ENCODE data around the gene FAM13A. TPM values are rescaled to one million over a fixed set of nuclear protein-coding genes. Genes with fewer than 3 reads are reported as not detected.

FAM13A gene
- total and polyA plus RNA-seq, 2 of the 13 experiments (the other 11 are each of a cell fraction or from before 2014, with no cell fraction given), result 1.2 to 36.2 TPM

DNA sequence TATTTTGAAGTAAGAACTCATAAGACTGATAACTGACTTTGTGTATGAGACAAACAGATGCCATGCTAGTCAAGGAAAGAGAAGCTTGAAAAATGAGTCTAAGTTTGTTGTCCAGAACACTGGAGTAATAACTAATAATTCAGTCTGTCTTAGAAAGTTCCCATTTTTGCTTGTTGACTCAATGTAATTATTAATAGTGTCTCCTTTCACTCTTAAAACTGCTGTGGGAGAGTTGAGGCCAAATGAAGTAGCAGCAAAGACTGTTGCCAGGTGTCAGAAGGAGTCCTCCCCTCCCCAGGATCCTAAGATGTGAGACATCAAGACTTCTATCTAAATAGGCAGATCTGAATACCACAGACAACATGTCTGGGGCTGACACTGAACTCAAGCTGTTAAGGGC lies 20.8 kb upstream of the FAM13A start:
- CTCF ChIA-PET (ENCODE audit: low intra/inter-chr PET ratio, low total read pairs), result no interaction called here
- no peak for DNase-seq (ENCODE audit: low spot score)
- no TSS peak for BruUV-seq (replicated peaks)
- no peak overlapping the region for H3K4me2 ChIP-seq (ENCODE audit: low read depth, low read length)
- H3K27me3 ChIP-seq (ENCODE audit: control insufficient read depth in 1 of 2, insufficient read depth in 2 of 2, low read length in 2 of 2), result no peaks in the 10 kb centered on the region; a peak in 1 of 5 replicates
- no peaks in the 10 kb centered on the region for H3K36me3 ChIP-seq (replicated peaks in 1 of 2; ENCODE audit: control insufficient read depth in 1 of 2, insufficient read depth in 2 of 2, low read length in 2 of 2)
- in situ Hi-C loops (cut with HindIII; ENCODE audit: extremely low pct_ligation_motif_present, low pct_unique_long_range_greater_than_20kb) (no loop called here), intact Hi-C loops (cut with micrococcal nuclease; ENCODE audit: unreplicated experiment) (no loop called here)
- FAIRE-seq, result no peak
- H4K20me1 ChIP-seq (ENCODE audit: insufficient read depth, low read length), result no peaks in the 10 kb centered on the region
- H3K4me3 ChIP-seq (replicated peaks in 1 of 3; ENCODE audit: insufficient read depth in 1 of 3, low read depth in 2 of 3, low read length in 3 of 3), result no peak overlapping the region
- H3K9ac ChIP-seq (ENCODE audit: insufficient read depth, low read depth, low read length), result no peak overlapping the region
- no peaks in the 10 kb centered on the region for H3K9me3 ChIP-seq (ENCODE audit: low read length)
- H3K79me2 ChIP-seq (ENCODE audit: insufficient read depth, low read length), result no peaks in the 10 kb centered on the region
- H3K27ac ChIP-seq (ENCODE audit: extremely low read length, insufficient read depth, low read length), result no peak overlapping the region
- no peak for ATAC-seq
- POLR2A ChIA-PET, result no interaction called here
- no peaks in the 10 kb centered on the region for H3K4me1 ChIP-seq (ENCODE audit: insufficient read depth, low read length)
- H2AFZ ChIP-seq (ENCODE audit: low read length), result no peak overlapping the region
- TF ChIP-seq ZFYVE20 (CRISPR knock-in tag; IDR thresholded peaks at IDR 0.05; ENCODE audit: borderline replicate concordance, low read depth) (no peak), FOXA1 (IDR thresholded peaks at IDR 0.05) (no peak), FOXA1 (CRISPR knock-in tag; IDR thresholded peaks at IDR 0.05) (no peak), ZNF558 (CRISPR knock-in tag; IDR thresholded peaks at IDR 0.05; ENCODE audit: borderline replicate concordance) (no peak), ZNF33B (CRISPR knock-in tag; IDR thresholded peaks at IDR 0.05) (no peak), SSRP1 (CRISPR knock-in tag; IDR thresholded peaks at IDR 0.05) (no peak), ZNF33A (CRISPR knock-in tag; IDR thresholded peaks at IDR 0.05; ENCODE audit: borderline replicate concordance) (no peak), ZBTB7A (CRISPR knock-in tag; IDR thresholded peaks at IDR 0.05) (no peak), SMAD1 (CRISPR knock-in tag; IDR thresholded peaks at IDR 0.05; ENCODE audit: borderline replicate concordance, low read depth) (no peak), SRF (IDR thresholded peaks at IDR 0.05; ENCODE audit: low read depth, low read length) (no peak), ATF7-NPFF (CRISPR knock-in tag; IDR thresholded peaks at IDR 0.05; ENCODE audit: low read depth) (no peak), BHLHE40 (IDR thresholded peaks at IDR 0.05; ENCODE audit: low read length) (no peak), DMAP1 (CRISPR knock-in tag; IDR thresholded peaks at IDR 0.05) (no peak), KMT2A (CRISPR knock-in tag; IDR thresholded peaks at IDR 0.05) (no peak), ZNF674 (CRISPR knock-in tag; IDR thresholded peaks at IDR 0.05; ENCODE audit: low read depth) (no peak)
- TF ChIP-seq, protein P1, sequence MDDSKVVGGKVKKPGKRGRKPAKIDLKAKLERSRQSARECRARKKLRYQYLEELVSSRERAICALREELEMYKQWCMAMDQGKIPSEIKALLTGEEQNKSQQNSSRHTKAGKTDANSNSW (CRISPR knock-in tag; IDR thresholded peaks at IDR 0.05; ENCODE audit: borderline replicate concordance), result no peak
- TF ChIP-seq, protein P2, sequence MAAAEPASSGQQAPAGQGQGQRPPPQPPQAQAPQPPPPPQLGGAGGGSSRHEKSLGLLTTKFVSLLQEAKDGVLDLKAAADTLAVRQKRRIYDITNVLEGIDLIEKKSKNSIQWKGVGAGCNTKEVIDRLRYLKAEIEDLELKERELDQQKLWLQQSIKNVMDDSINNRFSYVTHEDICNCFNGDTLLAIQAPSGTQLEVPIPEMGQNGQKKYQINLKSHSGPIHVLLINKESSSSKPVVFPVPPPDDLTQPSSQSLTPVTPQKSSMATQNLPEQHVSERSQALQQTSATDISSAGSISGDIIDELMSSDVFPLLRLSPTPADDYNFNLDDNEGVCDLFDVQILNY (CRISPR knock-in tag; conservative IDR thresholded peaks at IDR 0.05), result no peak
- TF ChIP-seq, protein P3, sequence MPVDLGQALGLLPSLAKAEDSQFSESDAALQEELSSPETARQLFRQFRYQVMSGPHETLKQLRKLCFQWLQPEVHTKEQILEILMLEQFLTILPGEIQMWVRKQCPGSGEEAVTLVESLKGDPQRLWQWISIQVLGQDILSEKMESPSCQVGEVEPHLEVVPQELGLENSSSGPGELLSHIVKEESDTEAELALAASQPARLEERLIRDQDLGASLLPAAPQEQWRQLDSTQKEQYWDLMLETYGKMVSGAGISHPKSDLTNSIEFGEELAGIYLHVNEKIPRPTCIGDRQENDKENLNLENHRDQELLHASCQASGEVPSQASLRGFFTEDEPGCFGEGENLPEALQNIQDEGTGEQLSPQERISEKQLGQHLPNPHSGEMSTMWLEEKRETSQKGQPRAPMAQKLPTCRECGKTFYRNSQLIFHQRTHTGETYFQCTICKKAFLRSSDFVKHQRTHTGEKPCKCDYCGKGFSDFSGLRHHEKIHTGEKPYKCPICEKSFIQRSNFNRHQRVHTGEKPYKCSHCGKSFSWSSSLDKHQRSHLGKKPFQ (CRISPR knock-in tag; IDR thresholded peaks at IDR 0.05; ENCODE audit: insufficient replicate concordance), result no peak
- TF ChIP-seq, protein P4, sequence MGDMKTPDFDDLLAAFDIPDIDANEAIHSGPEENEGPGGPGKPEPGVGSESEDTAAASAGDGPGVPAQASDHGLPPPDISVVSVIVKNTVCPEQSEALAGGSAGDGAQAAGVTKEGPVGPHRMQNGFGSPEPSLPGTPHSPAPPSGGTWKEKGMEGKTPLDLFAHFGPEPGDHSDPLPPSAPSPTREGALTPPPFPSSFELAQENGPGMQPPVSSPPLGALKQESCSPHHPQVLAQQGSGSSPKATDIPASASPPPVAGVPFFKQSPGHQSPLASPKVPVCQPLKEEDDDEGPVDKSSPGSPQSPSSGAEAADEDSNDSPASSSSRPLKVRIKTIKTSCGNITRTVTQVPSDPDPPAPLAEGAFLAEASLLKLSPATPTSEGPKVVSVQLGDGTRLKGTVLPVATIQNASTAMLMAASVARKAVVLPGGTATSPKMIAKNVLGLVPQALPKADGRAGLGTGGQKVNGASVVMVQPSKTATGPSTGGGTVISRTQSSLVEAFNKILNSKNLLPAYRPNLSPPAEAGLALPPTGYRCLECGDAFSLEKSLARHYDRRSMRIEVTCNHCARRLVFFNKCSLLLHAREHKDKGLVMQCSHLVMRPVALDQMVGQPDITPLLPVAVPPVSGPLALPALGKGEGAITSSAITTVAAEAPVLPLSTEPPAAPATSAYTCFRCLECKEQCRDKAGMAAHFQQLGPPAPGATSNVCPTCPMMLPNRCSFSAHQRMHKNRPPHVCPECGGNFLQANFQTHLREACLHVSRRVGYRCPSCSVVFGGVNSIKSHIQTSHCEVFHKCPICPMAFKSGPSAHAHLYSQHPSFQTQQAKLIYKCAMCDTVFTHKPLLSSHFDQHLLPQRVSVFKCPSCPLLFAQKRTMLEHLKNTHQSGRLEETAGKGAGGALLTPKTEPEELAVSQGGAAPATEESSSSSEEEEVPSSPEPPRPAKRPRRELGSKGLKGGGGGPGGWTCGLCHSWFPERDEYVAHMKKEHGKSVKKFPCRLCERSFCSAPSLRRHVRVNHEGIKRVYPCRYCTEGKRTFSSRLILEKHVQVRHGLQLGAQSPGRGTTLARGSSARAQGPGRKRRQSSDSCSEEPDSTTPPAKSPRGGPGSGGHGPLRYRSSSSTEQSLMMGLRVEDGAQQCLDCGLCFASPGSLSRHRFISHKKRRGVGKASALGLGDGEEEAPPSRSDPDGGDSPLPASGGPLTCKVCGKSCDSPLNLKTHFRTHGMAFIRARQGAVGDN (CRISPR knock-in tag; IDR thresholded peaks at IDR 0.05), result no peak
- TF ChIP-seq, protein P5, sequence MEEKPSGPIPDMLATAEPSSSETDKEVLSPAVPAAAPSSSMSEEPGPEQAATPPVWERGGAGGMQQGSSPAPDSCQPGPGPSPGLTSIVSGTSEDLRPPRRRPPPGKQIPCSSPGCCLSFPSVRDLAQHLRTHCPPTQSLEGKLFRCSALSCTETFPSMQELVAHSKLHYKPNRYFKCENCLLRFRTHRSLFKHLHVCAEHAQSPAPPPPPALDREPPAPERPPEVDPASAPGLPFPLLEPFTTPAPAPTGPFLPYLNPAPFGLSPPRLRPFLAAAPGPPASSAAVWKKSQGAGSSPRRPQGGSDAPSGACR (CRISPR knock-in tag; IDR thresholded peaks at IDR 0.05), result no peak
